Uterus (tissue), 4 donors: ENCODE data around the gene CIB2. TPM values are rescaled to one million over a fixed set of nuclear protein-coding genes. Genes with fewer than 3 reads are reported as not detected.
A peak's percentile ranks its signal among the peaks of the same experiment; 100 is the strongest.

Experiments
- DNase-seq, 2 donors: peaks; one replicate each; pipeline ENCODE4 v3.0.0-alpha.2; 2019 to 2020
- H3K27ac ChIP-seq, 2 donors: fragments of 200-600 bp; sonication (generic); 1 replicate in 1 of 2; 2 replicates in 1 of 2; pipeline ENCODE4 v1.5.1; 2016 to 2018
- H3K27me3 ChIP-seq, 2 donors: fragments of 200-600 bp; sonication (generic); one replicate each; pipeline ENCODE4 v1.5.1; 2018 to 2019; ENCODE audit warnings: control low read depth in 1 of 2
- H3K36me3 ChIP-seq, 2 donors: fragments of 200-600 bp; sonication (generic); one replicate each; pipeline ENCODE4 v1.5.1; 2019; ENCODE audit warnings: control low read depth in 1 of 2
- H3K4me1 ChIP-seq, 2 donors: fragments of 200-600 bp; sonication (generic); one replicate each; pipeline ENCODE4 v1.5.1; 2018 to 2019; ENCODE audit warnings: control low read depth in 1 of 2
- H3K4me3 ChIP-seq, 2 donors: fragments of 200-600 bp; sonication (generic); 1 replicate in 1 of 2; 2 replicates in 1 of 2; pipeline ENCODE4 v1.5.1; 2018 to 2019; ENCODE audit warnings: mild to moderate bottlenecking in 1 of 2
- H3K9me3 ChIP-seq, 2 donors: fragments of 200-600 bp; sonication (generic); one replicate each; pipeline ENCODE4 v1.5.1; 2019; ENCODE audit warnings: control low read depth in 1 of 2
- CTCF ChIP-seq, 4 experiments: fragments of 200-600 bp in 2 of 4; fragments of 450-650 bp in 2 of 4; sonication (generic) in 2 of 4; IDR thresholded peaks; one replicate each; pipeline ENCODE4 v1.5.1; 2016 to 2019; ENCODE audit warnings: antibody characterized with exemption in 4 of 4, mild to moderate bottlenecking in 2 of 4, moderate library complexity in 1 of 4
- POLR2A ChIP-seq, 2 donors: fragments of 450-650 bp; IDR thresholded peaks; one replicate each; pipeline ENCODE4 v1.6.1; 2016; ENCODE audit warnings: antibody characterized with exemption in 2 of 2, mild to moderate bottlenecking in 1 of 2, moderate library complexity in 1 of 2
- intact Hi-C: fragments of 100-400 bp; cut with DNase I; formaldehyde crosslinking; loops from one replicate; pipeline ENCODE4 v1.15.1; 2023; ENCODE audit warnings: low total_unique reads
- total RNA-seq, 4 donors: library from RNA; depleted of rRNA in 3 of 4; stranded (reverse); fragments of >200 nt in 3 of 4; gene quantifications; one replicate each; pipeline versions ENCODE4 v1.1.0 to v1.2.4, GENCODE V29; 2014 to 2023
- donor health status: DM: yes; HTN: yes; CAD: no.

CIB2 gene
- total RNA-seq, 4 donors from 2014 or later: 4.4 to 11.3 (median 7.8) TPM

GRCh38 chr15:78092261-78093041 lies 38.8 kb downstream of the CIB2 start, which contains the start of gene SH2D7:
Gene SH2D7, plus strand, starts transcription at chr15:78092561. Its CDS starts 24 bp downstream, at chr15:78092585.
- Histone ChIP-seq H3K27me3 (no peaks in the 10 kb centered on the region), H3K36me3 (no peaks in the 10 kb centered on the region), H3K4me1 (no peaks in the 10 kb centered on the region), H3K27ac (peak within 1 kb of the TSS in 1 of 2 donors; percentile 37), H3K9me3 (no peaks in the 10 kb centered on the region), H3K4me3 (no peak within 1 kb of the TSS)
- TF ChIP-seq CTCF (IDR thresholded peaks at IDR 0.05) (no peak), POLR2A (IDR thresholded peaks at IDR 0.05) (no peak)
- intact Hi-C loops: no loop called here
- DNase-seq: peak in 1 of 2 donors; percentile 12

DNA sequence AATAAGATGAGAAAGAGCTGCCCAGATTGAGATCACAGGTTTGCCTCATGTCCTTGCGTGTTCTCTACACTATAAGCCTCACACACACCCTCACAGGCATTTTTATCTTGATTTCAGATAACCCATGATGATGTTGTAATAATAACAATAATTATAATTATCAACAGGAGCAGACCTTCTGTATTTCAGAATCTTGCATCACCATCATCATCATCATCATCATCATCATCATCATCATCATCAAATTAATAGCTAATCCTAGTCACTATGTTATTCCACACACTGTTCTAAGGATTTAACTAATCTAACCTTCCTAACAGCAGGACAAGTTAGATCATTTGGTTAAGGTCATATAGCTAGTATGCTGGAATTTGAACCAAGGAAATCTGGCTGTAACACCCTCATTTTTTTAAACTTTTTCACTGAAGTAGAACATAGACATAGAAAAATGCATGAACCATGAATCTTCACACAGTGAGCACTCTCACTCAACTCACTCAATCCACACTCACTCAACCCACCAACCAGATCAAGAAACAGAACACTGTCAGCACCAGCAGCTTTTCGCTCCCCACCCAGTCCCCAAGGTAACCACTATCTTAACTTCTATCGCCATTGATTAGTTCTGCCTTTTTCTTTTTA lies 40.7 kb downstream of the CIB2 start:
- TF ChIP-seq CTCF (IDR thresholded peaks at IDR 0.05) (no peak), POLR2A (IDR thresholded peaks at IDR 0.05) (no peak)
- Histone ChIP-seq H3K27ac (no peak overlapping the region), H3K4me3 (no peak overlapping the region), H3K4me1 (no peaks in the 10 kb centered on the region), H3K27me3 (no peaks in the 10 kb centered on the region), H3K36me3 (no peaks in the 10 kb centered on the region), H3K9me3 (no peaks in the 10 kb centered on the region)
- no peak for DNase-seq
- intact Hi-C loops: no loop called here

DNA sequence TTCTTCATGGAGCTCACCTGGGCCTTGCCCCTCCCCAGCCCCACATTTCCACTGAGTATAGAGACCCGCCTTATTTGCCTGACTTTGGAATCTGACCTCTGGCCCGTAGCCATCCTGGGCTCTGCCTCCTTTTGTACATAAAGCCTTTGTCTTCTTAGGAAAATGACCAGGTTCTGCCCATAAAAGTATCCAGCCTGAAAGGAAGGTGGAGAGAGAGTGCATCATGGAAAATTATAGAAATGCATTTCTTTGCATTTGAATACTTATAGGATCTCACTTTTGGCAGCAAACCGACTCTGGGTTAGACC lies 42.5 kb downstream of the CIB2 start:
- no peak overlapping the region for H3K4me3 ChIP-seq
- TF ChIP-seq CTCF (IDR thresholded peaks at IDR 0.05) (no peak), POLR2A (IDR thresholded peaks at IDR 0.05) (no peak)
- no peaks in the 10 kb centered on the region for H3K27me3 ChIP-seq
- DNase-seq: no peak
- no peak overlapping the region for H3K27ac ChIP-seq
- no peaks in the 10 kb centered on the region for H3K36me3 ChIP-seq
- no peaks in the 10 kb centered on the region for H3K9me3 ChIP-seq
- intact Hi-C loops: no loop called here
- H3K4me1 ChIP-seq: no peaks in the 10 kb centered on the region

- Histone ChIP-seq H3K27ac (no peak overlapping the region), H3K36me3 (no peaks in the 10 kb centered on the region), H3K27me3 (no peaks in the 10 kb centered on the region), H3K4me1 (no peaks in the 10 kb centered on the region), H3K9me3 (no peaks in the 10 kb centered on the region), H3K4me3 (no peak overlapping the region)
- intact Hi-C loops: no loop called here
- TF ChIP-seq CTCF (IDR thresholded peaks at IDR 0.05) (no peak), POLR2A (IDR thresholded peaks at IDR 0.05) (no peak)
- DNase-seq: no peak
These were observed 43.1 kb downstream of the CIB2 start for GRCh38 chr15:78087951-78088772.

DNA sequence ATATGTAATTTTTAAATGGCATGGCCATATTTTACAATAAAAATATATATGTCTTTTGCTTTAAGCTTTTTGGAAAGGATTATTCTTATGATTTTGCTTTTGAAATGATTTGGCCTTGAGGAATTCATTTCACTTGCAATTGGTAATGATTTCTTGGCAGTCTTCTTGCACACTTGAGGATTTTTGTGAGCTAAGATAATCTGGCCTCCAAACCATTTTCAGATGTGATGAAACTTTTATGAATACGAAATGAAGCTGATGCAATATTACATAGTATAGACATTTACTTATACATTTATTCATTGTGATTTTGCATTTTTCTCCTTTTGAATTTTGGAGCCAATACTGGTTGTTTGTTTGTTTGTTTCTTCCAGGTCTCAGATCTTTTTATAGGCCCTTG lies 45.3 kb downstream of the CIB2 start:
- no peak overlapping the region for H3K4me3 ChIP-seq
- intact Hi-C loops: no loop called here
- no peak for DNase-seq

More for the DNA sequence above, 45.3 kb downstream of the CIB2 start:
- Histone ChIP-seq H3K36me3 (no peaks in the 10 kb centered on the region), H3K27me3 (no peaks in the 10 kb centered on the region), H3K4me1 (no peaks in the 10 kb centered on the region), H3K9me3 (no peaks in the 10 kb centered on the region), H3K27ac (no peak overlapping the region)
- TF ChIP-seq CTCF (IDR thresholded peaks at IDR 0.05) (no peak), POLR2A (IDR thresholded peaks at IDR 0.05) (no peak)
